K562 (cell line): ENCODE data around the gene CCDC15. TPM values are rescaled to one million over a fixed set of nuclear protein-coding genes. Genes with fewer than 3 reads are reported as not detected.

ENCODE experiments used
- ATAC-seq: fragments of 200-7000 bp; cut with Tn5 transposase; 3 replicates; pipeline ENCODE4 v1.9.1; 2020; ENCODE audit warnings: moderate library complexity
- BruUV-seq: library from RNA; stranded (reverse); fragments of 400-500 nt; replicated peaks from 2 replicates; lab custom pipeline; 2021; lab: Mats Ljungman, UMichigan
- CTCF ChIA-PET: fragments of 300-600 bp; formaldehyde crosslinking; extraction: SDS; loops from one replicate; lab custom pipeline; 2021; ENCODE audit warnings: low intra/inter-chr PET ratio; lab: Yijun Ruan, JAX
- POLR2A ChIA-PET: fragments of 300-600, 350-650 bp; sonication (Branson Sonifier 250); formaldehyde crosslinking; extraction: SDS; loops from one replicate; lab custom pipeline; 2021; ENCODE audit warnings: antibody characterized with exemption, inconsistent platforms; lab: Yijun Ruan, JAX
- DNase-seq, 4 experiments: peaks; one replicate each; pipeline versions ENCODE4 v3.0.0 to v3.0.0-alpha.2; 2011 to 2018; ENCODE audit warnings: low spot score in 3 of 4, mixed read lengths in 3 of 4; ENCODE audit errors: extremely low read depth in 1 of 4
- FAIRE-seq: peaks from 2 replicates; lab custom pipeline; 2011; peaks lifted over from hg19 to GRCh38; lab: Jason Lieb, UNC
- H2AFZ ChIP-seq: 2 replicates; pipeline ENCODE4 v1.6.0; 2011; ENCODE audit warnings: low read depth, low read length, control low read depth, inconsistent platforms
- H3K27ac ChIP-seq: fragments of 200-600 bp; 3 replicates; pipeline ENCODE4 v1.8.0; 2011; ENCODE audit warnings: low read depth, mild to moderate bottlenecking, control low read depth, inconsistent platforms, low read length, moderate library complexity, mixed read lengths; ENCODE audit errors: extremely low read depth
- H3K27me3 ChIP-seq, 2 experiments: fragments of 300-600 bp in 1 of 2; 2 replicates in 1 of 2; 3 replicates in 1 of 2; pipeline versions ENCODE4 v1.6.0 to v1.8.0; 2011; ENCODE audit warnings: inconsistent platforms in 2 of 2, low read length in 2 of 2, mild to moderate bottlenecking in 1 of 2, mixed read lengths in 1 of 2, moderate library complexity in 1 of 2; ENCODE audit not compliant: control insufficient read depth in 2 of 2, insufficient read depth in 2 of 2
- H3K36me3 ChIP-seq: fragments of 300-600 bp; 3 replicates; pipeline ENCODE4 v1.8.0; 2011; ENCODE audit warnings: mild to moderate bottlenecking, low read length, inconsistent platforms; ENCODE audit not compliant: control insufficient read depth, insufficient read depth
- H3K4me1 ChIP-seq, 2 experiments: fragments of 200-600 bp in 1 of 2; replicated peaks in 1 of 2; 2 replicates in 1 of 2; 3 replicates in 1 of 2; pipeline versions ENCODE4 v1.5.1 to v1.8.0; 2011; ENCODE audit warnings: inconsistent platforms in 2 of 2, low read length in 2 of 2, mild to moderate bottlenecking in 1 of 2, mixed read lengths in 1 of 2, moderate library complexity in 1 of 2; ENCODE audit not compliant: control insufficient read depth in 2 of 2, insufficient read depth in 2 of 2
- H3K4me2 ChIP-seq: 2 replicates; pipeline ENCODE4 v1.6.1; 2011; ENCODE audit warnings: low read length, control low read depth, inconsistent platforms, mixed read lengths; ENCODE audit not compliant: insufficient read depth
- H3K4me3 ChIP-seq: fragments of 200-600 bp; sonication (generic), shearing (Covaris generic); 2 replicates; pipeline ENCODE4 v1.5.1; 2016; ENCODE audit warnings: control low read depth, inconsistent platforms
- H3K79me2 ChIP-seq: fragments of 200-600 bp; 3 replicates; pipeline ENCODE4 v1.8.0; 2011; ENCODE audit warnings: low read length, inconsistent platforms; ENCODE audit not compliant: control insufficient read depth, insufficient read depth
- H3K9ac ChIP-seq, 2 experiments: 2 replicates each; pipeline versions ENCODE4 v1.6.0 to v1.6.1; 2011; ENCODE audit warnings: low read depth in 2 of 2, low read length in 2 of 2, control low read depth in 1 of 2, inconsistent platforms in 1 of 2, mild to moderate bottlenecking in 1 of 2, mixed read lengths in 1 of 2; ENCODE audit not compliant: insufficient read depth in 1 of 2
- H3K9me1 ChIP-seq: one replicate; pipeline ENCODE4 v1.6.0; 2011; ENCODE audit warnings: inconsistent platforms, mild to moderate bottlenecking, low read length, moderate library complexity; ENCODE audit not compliant: control insufficient read depth, insufficient read depth
- H3K9me3 ChIP-seq: replicated peaks from 2 replicates; pipeline ENCODE4 v1.5.1; 2011; ENCODE audit warnings: low read depth, low read length, inconsistent platforms; ENCODE audit not compliant: control insufficient read depth, insufficient read depth
- H4K20me1 ChIP-seq: replicated peaks from 2 replicates; pipeline ENCODE4 v1.6.1; 2011; ENCODE audit warnings: low read length, inconsistent platforms, mixed read lengths; ENCODE audit not compliant: control insufficient read depth, insufficient read depth
- GATAD2A ChIP-seq: fragments of 450-650 bp; IDR thresholded peaks from 2 replicates; pipeline ENCODE4 v1.6.1; 2017
- GTF2F1 ChIP-seq: IDR thresholded peaks from 2 replicates; pipeline ENCODE4 v1.6.1; 2011; ENCODE audit warnings: low read depth, low read length, improper control_type of control experiment
- KLF6 ChIP-seq: fragments of 250-450 bp; sonication (Bioruptor Pico); IDR thresholded peaks from 2 replicates; pipeline ENCODE4 v1.4.0; 2020; ENCODE audit warnings: mild to moderate bottlenecking, moderate library complexity, borderline replicate concordance
- PTTG1 ChIP-seq: fragments of 450-650 bp; IDR thresholded peaks from 2 replicates; pipeline ENCODE4 v1.6.1; 2016; ENCODE audit warnings: low read depth, mild to moderate bottlenecking, missing genetic modification characterization, missing compliant biosample characterization
- RBM34 ChIP-seq: fragments of 200-400 bp; formaldehyde crosslinking; IDR thresholded peaks from 2 replicates; pipeline ENCODE4 v1.6.1; 2018; ENCODE audit warnings: low read length, borderline replicate concordance; ENCODE audit not compliant: insufficient read depth
- SP2 ChIP-seq: IDR thresholded peaks from 2 replicates; pipeline ENCODE4 v1.6.1; 2011; ENCODE audit warnings: mild to moderate bottlenecking, low read depth, low read length, moderate library complexity; ENCODE audit not compliant: poor library complexity, severe bottlenecking; ENCODE audit errors: extremely low read depth
- SREBF2 ChIP-seq: sonication (generic); formaldehyde crosslinking; IDR thresholded peaks from 2 replicates; pipeline ENCODE4 v1.4.0; 2020; ENCODE audit warnings: mild to moderate bottlenecking, missing genetic modification reagents
- THRB ChIP-seq: fragments of 450-650 bp; formaldehyde crosslinking; conservative IDR thresholded peaks from 2 replicates; pipeline ENCODE4 v1.4.0; 2022; ENCODE audit warnings: mild to moderate bottlenecking, missing genetic modification characterization
- ZBTB11 ChIP-seq, 3 experiments: fragments of 200-800 bp in 1 of 3; fragments of 250-450 bp in 1 of 3; fragments of 450-650 bp in 1 of 3; sonication (Bioruptor Pico) in 1 of 3; sonication (Bioruptor generic) in 1 of 3; formaldehyde crosslinking in 1 of 3; IDR thresholded peaks; 2 replicates each; pipeline versions ENCODE4 v1.6.1 to v1.8.0; 2016 to 2022; ENCODE audit warnings: mild to moderate bottlenecking in 2 of 3, missing genetic modification characterization in 2 of 3, missing compliant biosample characterization in 1 of 3, moderate library complexity in 1 of 3
- ZC3H8 ChIP-seq: fragments of 450-650 bp; IDR thresholded peaks from 2 replicates; pipeline ENCODE4 v1.6.1; 2017
- ZNF217 ChIP-seq: sonication (generic); formaldehyde crosslinking; IDR thresholded peaks from 2 replicates; pipeline ENCODE4 v1.8.0; 2022; ENCODE audit warnings: mild to moderate bottlenecking, missing genetic modification reagents
- ZNF277 ChIP-seq: fragments of 250-450 bp; sonication (Bioruptor Pico); IDR thresholded peaks from 2 replicates; pipeline ENCODE4 v1.8.0; 2022; ENCODE audit warnings: inconsistent platforms, mild to moderate bottlenecking, moderate library complexity, borderline replicate concordance
- WGBS: fragments of 100-300 bp; shearing (Covaris generic); methylation state at CpG from one replicate; pipeline ENCODE4 v1.1.6; 2016; ENCODE audit warnings: low coverage, mixed read lengths; ENCODE audit not compliant: insufficient coverage; ENCODE audit errors: missing lambda C conversion rate; 5-methylcytosine and 5-hydroxymethylcytosine counted together
- in situ Hi-C: fragments of 300-500 bp; cut with MboI; formaldehyde crosslinking; loops from 4 replicates; pipeline ENCODE4 v1.15.0; 2018; ENCODE audit warnings: inconsistent platforms, mixed read lengths
- intact Hi-C: fragments of 100-400 bp; cut with micrococcal nuclease; formaldehyde crosslinking; loops from 2 replicates; pipeline ENCODE4 v1.14.2; 2022
- polyA plus RNA-seq, 8 experiments: library from polyadenylated mRNA; depleted of rRNA in 4 of 8; stranded (reverse) in 5 of 8; unstranded in 3 of 8; fragments of >200 nt; fragmentation: Nextera tagmentation in 2 of 8; fragmentation: Illumina TruSeq in 1 of 8; extraction: Ambion mirVana in 2 of 8; extraction: Trizol in 1 of 8; gene quantifications; 2 replicates each; pipeline versions ENCODE4 v1.2.1 to v1.2.3, GENCODE V29; 2011 to 2014; ENCODE audit warnings: inconsistent platforms in 1 of 8, missing spikeins in 1 of 8
- total RNA-seq, 7 experiments: library from RNA; depleted of rRNA in 6 of 7; stranded (reverse); fragments of >200 nt in 6 of 7; fragmentation: Illumina TruSeq in 2 of 7; extraction: Trizol in 2 of 7; gene quantifications; 2 replicates each; pipeline versions ENCODE4 v1.2.1 to v1.2.3, GENCODE V29; 2011 to 2021; ENCODE audit warnings: low replicate concordance in 1 of 7

CCDC15 gene
- total and polyA plus RNA-seq, 9 of the 15 experiments (the other 6 are each of a cell fraction or from before 2014, with no cell fraction given) = 1.9 to 9.2 (median 3.9) TPM

GRCh38 chr11:125082611-125083311, 128.8 kb downstream of the CCDC15 start (continued):
- no peak for TF ChIP-seq ZC3H8
- TF ChIP-seq GATAD2A = no peak
- TF ChIP-seq, all 486 proteins: peak for 0

GRCh38 chr11:125083312-125084056, 129.5 kb downstream of the CCDC15 start:
- no peak for FAIRE-seq
- ChIA-PET CTCF (no interaction called here), POLR2A (interaction anchor here (0.7 to 1.3 kb wide), 3 partner anchors 9 to 15 kb away, joined by 4 to 5 read pairs (median 4); no protein-coding TSS in a partner anchor)
- in situ Hi-C loops (no loop called here), intact Hi-C loops (no loop called here)
- 0 out of 4 replicates have a peak overlapping the region, but pooled peaks of 1 of the 2 experiments have one; percentile 7 for H3K9ac ChIP-seq
- H3K9me3 ChIP-seq = no peaks in the 10 kb centered on the region
- H3K4me2 ChIP-seq = no peak overlapping the region
- H3K4me3 ChIP-seq = no peak overlapping the region
- no peaks in the 10 kb centered on the region for H3K36me3 ChIP-seq
- 44% methylated on average over 11 of the region's 11 CpGs for WGBS
- peaks cover 0 to 5% of the 10 kb centered on the region in 2 experiments; a peak in 2 of 5 replicates for H3K4me1 ChIP-seq
- no peak for TF ChIP-seq GTF2F1
- TF ChIP-seq THRB (CRISPR knock-in tag) = no peak
- TF ChIP-seq ZBTB11 (CRISPR knock-in tag; IDR thresholded peaks at IDR 0.05) = no peak
- no peak for TF ChIP-seq ZNF277 (CRISPR knock-in tag)
- no peak for TF ChIP-seq RBM34
- TF ChIP-seq ZNF217 = no peak
- TF ChIP-seq SP2 = no peak
- no peak for TF ChIP-seq KLF6 (CRISPR knock-in tag)
- TF ChIP-seq SREBF2 (CRISPR knock-in tag) = no peak
- no peak for TF ChIP-seq PTTG1 (tag)
- no peaks in the 10 kb centered on the region for H4K20me1 ChIP-seq
- no peak for ATAC-seq
- no peaks in the 10 kb centered on the region for H3K79me2 ChIP-seq
- no peaks in the 10 kb centered on the region for H3K9me1 ChIP-seq
- no peak overlapping the region for H3K27ac ChIP-seq
- no peaks in the 10 kb centered on the region for H3K27me3 ChIP-seq
- no peak overlapping the region for H2AFZ ChIP-seq
- DNase-seq = no peak
- BruUV-seq = no TSS peak
